Activated naive CD8-positive, alpha-beta T cell treated with anti-CD3 and anti-CD28 coated beads for 36 hours (primary cell): ENCODE measurements around the gene CLEC4E. TPM values are rescaled to one million over a fixed set of nuclear protein-coding genes. Genes with fewer than 3 reads are reported as not detected.
A peak's percentile ranks its signal among the peaks of the same experiment; 100 is the strongest.
"Not testable (repeated sequence)": the region's sequence is repeated elsewhere in the genome, so short reads cannot be mapped to it uniquely, and the experiment has no call there.

Experiments
- DNase-seq: peaks from one replicate; pipeline ENCODE4 v3.0.0; 2021
- H3K27ac Mint-ChIP-seq: one replicate; pipeline ENCODE4 v1.8.0; 2022; ENCODE audit warnings: mild to moderate bottlenecking, moderate library complexity, mixed read lengths
- H3K27me3 Mint-ChIP-seq: one replicate; pipeline ENCODE4 v1.8.0; 2022; ENCODE audit warnings: mild to moderate bottlenecking, mixed read lengths
- H3K36me3 Mint-ChIP-seq: one replicate; pipeline ENCODE4 v1.8.0; 2021; ENCODE audit warnings: mild to moderate bottlenecking, mixed read lengths
- H3K4me1 Mint-ChIP-seq: one replicate; pipeline ENCODE4 v1.8.0; 2021; ENCODE audit warnings: mixed read lengths
- H3K4me3 Mint-ChIP-seq: one replicate; pipeline ENCODE4 v1.8.0; 2022; ENCODE audit warnings: mild to moderate bottlenecking, moderate library complexity, mixed read lengths
- H3K9me3 Mint-ChIP-seq: one replicate; pipeline ENCODE4 v1.8.0; 2022; ENCODE audit warnings: mixed read lengths
- total RNA-seq, 2 experiments: library from RNA; stranded (reverse); gene quantifications; one replicate each; pipeline ENCODE4 v1.2.3, GENCODE V29; 2021

Gene CLEC4E
- total RNA-seq, 2 experiments from 2014 or later = not detected

- Mint-ChIP-seq H3K4me3 (no peak overlapping the region), H3K9me3 (peaks cover 2% of the 10 kb centered on the region), H3K4me1 (peaks cover 3% of the 10 kb centered on the region), H3K27me3 (peaks cover 13% of the 10 kb centered on the region), H3K36me3 (no peaks in the 10 kb centered on the region), H3K27ac (no peak overlapping the region)
- no peak for DNase-seq
These were observed 31.5 kb downstream of the CLEC4E start for GRCh38 chr12:8508910-8509841.

- Mint-ChIP-seq H3K4me1 (no peaks in the 10 kb centered on the region), H3K27ac (no peak overlapping the region), H3K9me3 (peaks cover 2% of the 10 kb centered on the region), H3K4me3 (no peak overlapping the region), H3K36me3 (no peaks in the 10 kb centered on the region), H3K27me3 (peaks cover 7% of the 10 kb centered on the region)
- DNase-seq = no peak
These were observed 32.5 kb downstream of the CLEC4E start for GRCh38 chr12:8508223-8508622.

GRCh38 chr12:8507596-8507995 is 33.1 kb downstream of the CLEC4E start:
- Mint-ChIP-seq H3K4me1 (no peaks in the 10 kb centered on the region), H3K27me3 (peaks cover 7% of the 10 kb centered on the region), H3K36me3 (no peaks in the 10 kb centered on the region), H3K4me3 (no peak overlapping the region), H3K27ac (no peak overlapping the region), H3K9me3 (peaks cover 2% of the 10 kb centered on the region)
- no peak for DNase-seq

- Mint-ChIP-seq H3K36me3 (no peaks in the 10 kb centered on the region), H3K4me3 (no peak overlapping the region), H3K27ac (no peak overlapping the region), H3K27me3 (peaks cover 10% of the 10 kb centered on the region), H3K9me3 (peaks cover 2% of the 10 kb centered on the region), H3K4me1 (peaks cover 4% of the 10 kb centered on the region)
- DNase-seq = no peak
These were observed 36.4 kb downstream of the CLEC4E start for GRCh38 chr12:8504351-8504750.

- H3K36me3 Mint-ChIP-seq = no peaks in the 10 kb centered on the region
- H3K27ac Mint-ChIP-seq = no peak overlapping the region
- peaks cover 2% of the 10 kb centered on the region for H3K9me3 Mint-ChIP-seq
- H3K27me3 Mint-ChIP-seq = peaks cover 15% of the 10 kb centered on the region
- H3K4me3 Mint-ChIP-seq = no peak overlapping the region
- H3K4me1 Mint-ChIP-seq = peaks cover 4% of the 10 kb centered on the region
- DNase-seq = no peak
These were observed 39.0 kb downstream of the CLEC4E start for GRCh38 chr12:8501720-8502119.

- Mint-ChIP-seq H3K4me3 (no peak overlapping the region), H3K9me3 (no peaks in the 10 kb centered on the region), H3K4me1 (peaks cover 4% of the 10 kb centered on the region), H3K36me3 (no peaks in the 10 kb centered on the region), H3K27ac (no peak overlapping the region), H3K27me3 (peaks cover 15% of the 10 kb centered on the region)
- DNase-seq = no peak
These were observed 41.1 kb downstream of the CLEC4E start for GRCh38 chr12:8499616-8500015.

- H3K27ac Mint-ChIP-seq, H3K4me3 Mint-ChIP-seq, H3K36me3 Mint-ChIP-seq: not testable (repeated sequence)
These were observed 44.6 kb downstream of the CLEC4E start for GRCh38 chr12:8496074-8496473.

GRCh38 chr12:8495671-8496070 is 45.0 kb downstream of the CLEC4E start:
- not testable (repeated sequence) for DNase-seq, H3K36me3 Mint-ChIP-seq, H3K27ac Mint-ChIP-seq, H3K9me3 Mint-ChIP-seq, H3K4me3 Mint-ChIP-seq
- peaks cover 24% of the 10 kb centered on the region for H3K4me1 Mint-ChIP-seq
- peaks cover 15% of the 10 kb centered on the region for H3K27me3 Mint-ChIP-seq

More at GRCh38 chr12:8496074-8496473, 44.6 kb downstream of the CLEC4E start:
- Mint-ChIP-seq H3K4me1 (peaks cover 24% of the 10 kb centered on the region), H3K27me3 (peaks cover 15% of the 10 kb centered on the region)
- not testable (repeated sequence) for DNase-seq, H3K9me3 Mint-ChIP-seq

GRCh38 chr12:8493084-8493483 is 47.6 kb downstream of the CLEC4E start:
- no peaks in the 10 kb centered on the region for H3K27me3 Mint-ChIP-seq
- no peak overlapping the region for H3K4me3 Mint-ChIP-seq
- peak overlapping the region; percentile 44 for H3K27ac Mint-ChIP-seq
- peaks cover 3% of the 10 kb centered on the region for H3K9me3 Mint-ChIP-seq
- peaks cover 24% of the 10 kb centered on the region for H3K4me1 Mint-ChIP-seq
- peaks cover 2% of the 10 kb centered on the region for H3K36me3 Mint-ChIP-seq
- peak; percentile 60 for DNase-seq

GRCh38 chr12:8491646-8492530 is 48.8 kb downstream of the CLEC4E start:
- H3K4me3 Mint-ChIP-seq = peak overlapping the region; percentile 18
- DNase-seq = no peak
- H3K27me3 Mint-ChIP-seq = no peaks in the 10 kb centered on the region
- H3K27ac Mint-ChIP-seq = peak overlapping the region; percentile 44
- peaks cover 24% of the 10 kb centered on the region for H3K4me1 Mint-ChIP-seq
- peaks cover 5% of the 10 kb centered on the region for H3K9me3 Mint-ChIP-seq
- H3K36me3 Mint-ChIP-seq = peaks cover 2% of the 10 kb centered on the region

Other genes starting within 250 kb of the CLEC4E start
- gene CLEC6A, start 84.9 kb downstream of the CLEC4E start, total RNA-seq = not detected
- gene CLEC4D, start 27.4 kb downstream of the CLEC4E start, total RNA-seq = not detected
- gene AICDA, start 72.0 kb upstream of the CLEC4E start, total RNA-seq = not detected
- not detected for gene MFAP5, start 121.9 kb upstream of the CLEC4E start, total RNA-seq
- gene RIMKLB, start 157.1 kb upstream of the CLEC4E start, total RNA-seq = 1 to 10 TPM; 7.1 to 8.1 TPM